Measurements from ENCODE around the gene GRB7. TPM values are rescaled to one million over a fixed set of nuclear protein-coding genes. Genes with fewer than 3 reads are reported as not detected.
A peak's percentile ranks its signal among the peaks of the same experiment; 100 is the strongest.

Gene GRB7
- total and polyA plus RNA-seq, 10 of the 15 experiments (the other 5 are each of a cell fraction or from before 2014, with no cell fraction given), result 0.05 to 0.34 (median 0.19) TPM; not detected in 4

DNA sequence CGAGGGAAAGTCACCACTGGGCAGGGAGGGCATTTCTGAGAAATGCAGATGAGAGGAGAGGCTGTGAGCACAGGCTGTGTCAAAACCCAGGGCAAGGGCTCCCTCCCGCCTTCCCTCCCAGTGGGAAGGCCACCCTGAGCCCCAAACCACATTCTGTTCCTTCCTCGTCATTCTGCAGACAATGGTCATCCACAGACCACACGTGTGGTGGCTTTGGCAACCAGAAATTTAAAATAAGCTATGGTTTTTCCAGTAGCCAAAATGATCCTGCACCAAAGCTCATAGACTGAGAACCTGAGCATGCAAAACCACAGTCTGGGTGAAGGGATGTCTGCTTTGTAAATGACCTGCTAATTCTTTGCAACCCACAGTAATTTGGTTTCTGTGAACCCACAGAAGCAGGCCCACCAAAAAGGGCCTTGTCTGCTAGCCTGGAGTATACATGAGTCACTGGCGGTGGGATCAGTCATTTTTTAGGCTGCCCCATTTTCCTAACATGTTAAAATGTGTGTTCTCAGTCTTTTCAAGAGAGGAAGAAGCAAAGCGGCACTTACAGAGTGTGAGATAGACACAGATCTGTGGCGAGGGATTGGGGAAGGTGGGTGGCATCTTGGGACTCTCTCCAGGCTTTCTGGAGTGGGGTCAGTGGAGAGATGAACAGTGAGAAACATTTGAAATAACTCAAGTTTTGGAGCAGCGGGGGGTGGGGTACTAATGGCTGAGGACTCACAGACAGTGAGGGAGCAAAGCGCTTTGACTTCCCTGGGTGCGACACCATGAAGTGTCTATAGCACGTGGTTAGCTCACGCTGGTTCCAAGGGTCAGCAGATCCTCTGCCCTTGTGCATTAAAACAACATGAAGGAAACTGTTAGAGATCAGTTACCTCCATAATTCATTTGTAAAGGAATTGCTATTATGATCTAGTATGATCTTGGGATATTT is 20.5 kb downstream of the GRB7 start (continued):
- TF ChIP-seq EED (IDR thresholded peaks at IDR 0.05; ENCODE audit: low read depth) (peak; percentile 93), EGR1 (IDR thresholded peaks at IDR 0.05; ENCODE audit: borderline replicate concordance in 1 of 2, low read depth in 2 of 2, low read length in 2 of 2) (no peak), STAT3 (IDR thresholded peaks at IDR 0.05; ENCODE audit: low read depth, low read length) (no peak), NFYA (IDR thresholded peaks at IDR 0.05; ENCODE audit: borderline replicate concordance, low read depth, low read length) (no peak), ZSCAN29 (IDR thresholded peaks at IDR 0.05) (0 out of 2 replicates have a peak, but pooled peaks have one; percentile 44), BCL11A (IDR thresholded peaks at IDR 0.05; ENCODE audit: low read depth, low read length) (peak; percentile 50; the same call in 1 of the 2 replicates), SRF (IDR thresholded peaks at IDR 0.05; ENCODE audit: low read depth in 2 of 2, low read length in 2 of 2) (no peak), RAD51 (IDR thresholded peaks at IDR 0.05) (peak; percentile 32; the same call in 1 of the 2 replicates), ESRRA (IDR thresholded peaks at IDR 0.05; ENCODE audit: low read length) (no peak), SUZ12 (IDR thresholded peaks at IDR 0.05; ENCODE audit: unreplicated experiment) (no peak), NFXL1 (IDR thresholded peaks at IDR 0.05; ENCODE audit: borderline replicate concordance) (no peak)

DNA sequence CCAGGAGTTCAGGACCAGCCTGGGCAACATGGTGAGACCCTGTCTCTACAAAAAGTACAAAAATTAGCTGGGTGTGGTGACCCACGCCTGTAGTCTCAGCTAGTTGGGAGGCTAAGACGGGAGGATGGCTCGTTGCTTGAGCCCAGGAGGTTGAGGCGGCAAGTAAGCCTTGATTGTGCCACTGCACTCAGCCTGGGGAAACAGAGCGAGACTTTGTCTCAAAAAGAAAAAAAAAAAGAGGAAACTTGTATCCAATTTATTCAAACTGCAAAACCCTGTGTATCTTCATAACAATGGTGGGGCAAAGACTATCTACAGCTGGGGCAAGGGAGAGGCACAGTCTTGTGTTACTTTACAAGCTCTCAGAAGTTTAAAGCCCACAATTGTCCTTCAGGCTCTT is 21.5 kb downstream of the GRB7 start:
- ATAC-seq (no peak), DNase-seq (ENCODE audit: low read depth, low spot score) (no peak), FAIRE-seq (no peak)
- Histone ChIP-seq H3K9me3 (replicated peaks; ENCODE audit: control insufficient read depth, insufficient read depth, low read length) (no peaks in the 10 kb centered on the region), H3K4me2 (ENCODE audit: control insufficient read depth, insufficient read depth) (peak overlapping the region; percentile 41), H3K9ac (ENCODE audit: control insufficient read depth, insufficient read depth, low read length) (peak overlapping the region; percentile 28; the same call in 1 of the 2 replicates), H3K4me3 (no peak overlapping the region), H3K79me2 (ENCODE audit: control insufficient read depth, insufficient read depth, low read length) (peaks cover 45% of the 10 kb centered on the region), H3K27ac (ENCODE audit: control insufficient read depth, insufficient read depth) (peak overlapping the region; percentile 96), H3K36me3 (ENCODE audit: control insufficient read depth in 2 of 2, insufficient read depth in 2 of 2, low read length in 1 of 2) (peaks cover 5 to 22% of the 10 kb centered on the region in 2 experiments), H4K20me1 (ENCODE audit: control insufficient read depth, insufficient read depth) (no peaks in the 10 kb centered on the region; the same call in 1 of the 2 replicates), H2AFZ (ENCODE audit: control insufficient read depth, low read depth, low read length) (no peak overlapping the region), H3K27me3 (replicated peaks in 1 of 2; ENCODE audit: control insufficient read depth in 2 of 2, insufficient read depth in 2 of 2, low read length in 1 of 2) (no peaks in the 10 kb centered on the region), H3K4me1 (ENCODE audit: control insufficient read depth, insufficient read depth, low read length) (peaks cover 67% of the 10 kb centered on the region)
- CTCF ChIA-PET, result interaction anchor here (0.7 to 3.0 kb wide), 14 partner anchors 10 to 221 kb away, joined by 3 to 19 read pairs (median 4); partner anchors contain the start of genes MIEN1 and PSMD3
- no TSS peak for BruUV-seq (replicated peaks)
- intact Hi-C loops (cut with micrococcal nuclease; ENCODE audit: unreplicated experiment) (loop anchor here (5.0 kb wide), 3 partner anchors 33 to 223 kb away; partner anchors contain the start of genes LRRC3C, ORMDL3 and PSMD3), in situ Hi-C loops (cut with MboI) (loop anchor here (5.0 kb wide), 1 partner anchor 103 kb away; the partner anchor contains the start of gene IKZF3)
- POLR2A ChIA-PET, result interaction anchor here (1.2 to 2.5 kb wide), 4 partner anchors 11 to 105 kb away, joined by 3 to 9 read pairs (median 6); partner anchors contain the start of gene IKZF3
- TF ChIP-seq SUZ12 (IDR thresholded peaks at IDR 0.05; ENCODE audit: unreplicated experiment) (no peak), ZNF384 (IDR thresholded peaks at IDR 0.05; ENCODE audit: borderline replicate concordance, low read depth, low read length) (0 out of 2 replicates have a peak, but pooled peaks have one; percentile 13)
- RAD21 ChIA-PET (ENCODE audit: unreplicated experiment), result interaction anchor here (0.6 to 3.8 kb wide), 14 partner anchors 11 to 136 kb away, joined by 3 to 18 read pairs (median 6); partner anchors contain the start of gene MIEN1
- SMC1A ChIA-PET (ENCODE audit: uncharacterized antibody, unreplicated experiment), result interaction anchor here (0.6 to 4.6 kb wide), 19 partner anchors 8 to 140 kb away, joined by 3 to 42 read pairs (median 4); partner anchors contain the start of gene IKZF3
- WGBS (ENCODE audit: insufficient coverage, insufficient replicate concordance, low lambda C conversion rate, missing lambda C conversion rate), result 34% methylated on average over 5 of the region's 5 CpGs
